GM19455 (cell line): Measurements from ENCODE around the gene ICAM5.

Source experiments
- ATAC-seq: cut with Tn5 transposase; IDR thresholded peaks from one replicate; pipeline ENCODE4 v1.9.1; 2021; ENCODE audit not compliant: unreplicated experiment

The ICAM5 gene

DNA sequence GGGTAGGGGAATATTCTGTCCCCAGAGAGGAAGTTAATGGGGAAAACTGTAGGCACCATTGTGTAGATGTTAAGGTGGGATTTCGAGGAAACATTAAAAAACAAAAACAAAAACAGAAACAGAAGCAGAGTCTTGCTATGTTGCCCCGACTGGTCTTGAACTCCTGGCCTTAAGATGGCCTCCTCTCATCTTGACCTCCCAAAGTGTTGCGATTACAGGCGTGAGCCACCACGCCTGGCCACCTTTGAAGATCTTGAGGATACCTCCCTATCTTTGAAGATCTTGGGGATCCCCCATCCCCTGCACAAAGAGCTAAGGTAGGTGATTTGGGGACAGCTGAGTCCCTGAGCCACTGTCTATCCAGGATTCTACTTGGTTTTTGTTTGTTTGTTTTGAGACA is 50.2 kb downstream of the ICAM5 start:
- no peak for ATAC-seq

DNA sequence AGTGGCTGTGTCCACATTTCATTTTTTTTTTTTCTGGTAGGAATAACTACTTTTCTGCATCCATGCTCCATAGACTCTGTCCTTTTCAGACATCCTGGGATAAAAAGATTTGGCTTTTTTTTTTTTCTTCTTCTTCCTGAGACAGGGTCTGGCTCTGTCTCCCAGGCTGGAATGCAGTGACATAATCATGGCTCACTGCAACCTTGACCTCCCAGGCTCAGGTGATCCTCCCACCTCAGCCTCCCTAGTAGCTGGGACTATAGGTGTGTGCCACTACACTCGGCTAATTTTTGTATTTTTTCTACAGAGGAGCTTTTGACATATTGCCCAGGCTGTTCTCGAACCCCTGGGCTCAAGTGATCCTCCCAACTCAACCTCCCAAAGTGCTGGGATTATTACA is 53.7 kb downstream of the ICAM5 start:
- ATAC-seq = no peak

DNA sequence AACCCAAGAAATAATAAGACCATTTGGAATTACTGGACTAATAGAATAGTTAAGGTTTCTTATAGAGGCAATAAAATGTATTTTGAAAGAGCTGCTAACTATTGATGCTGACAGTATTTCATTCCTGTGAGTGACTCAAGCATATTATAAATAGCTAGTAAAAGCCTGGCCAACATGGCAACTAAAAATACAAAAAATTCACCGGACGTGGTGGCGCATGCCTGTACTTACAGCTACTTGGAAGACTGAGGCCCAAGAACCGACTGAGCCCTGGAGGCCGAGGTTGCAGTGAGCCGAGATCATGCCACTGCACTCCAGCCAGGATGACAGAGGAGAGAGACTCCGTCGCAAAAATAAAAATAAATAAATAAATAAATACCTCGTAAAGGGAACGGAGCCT is 55.0 kb downstream of the ICAM5 start:
- no peak for ATAC-seq
